ENCODE results near the gene CDK9. TPM values are rescaled to one million over a fixed set of nuclear protein-coding genes. Genes with fewer than 3 reads are reported as not detected.
A peak's percentile ranks its signal among the peaks of the same experiment; 100 is the strongest.

The CDK9 gene
- total RNA-seq, result 77.8 TPM

DNA sequence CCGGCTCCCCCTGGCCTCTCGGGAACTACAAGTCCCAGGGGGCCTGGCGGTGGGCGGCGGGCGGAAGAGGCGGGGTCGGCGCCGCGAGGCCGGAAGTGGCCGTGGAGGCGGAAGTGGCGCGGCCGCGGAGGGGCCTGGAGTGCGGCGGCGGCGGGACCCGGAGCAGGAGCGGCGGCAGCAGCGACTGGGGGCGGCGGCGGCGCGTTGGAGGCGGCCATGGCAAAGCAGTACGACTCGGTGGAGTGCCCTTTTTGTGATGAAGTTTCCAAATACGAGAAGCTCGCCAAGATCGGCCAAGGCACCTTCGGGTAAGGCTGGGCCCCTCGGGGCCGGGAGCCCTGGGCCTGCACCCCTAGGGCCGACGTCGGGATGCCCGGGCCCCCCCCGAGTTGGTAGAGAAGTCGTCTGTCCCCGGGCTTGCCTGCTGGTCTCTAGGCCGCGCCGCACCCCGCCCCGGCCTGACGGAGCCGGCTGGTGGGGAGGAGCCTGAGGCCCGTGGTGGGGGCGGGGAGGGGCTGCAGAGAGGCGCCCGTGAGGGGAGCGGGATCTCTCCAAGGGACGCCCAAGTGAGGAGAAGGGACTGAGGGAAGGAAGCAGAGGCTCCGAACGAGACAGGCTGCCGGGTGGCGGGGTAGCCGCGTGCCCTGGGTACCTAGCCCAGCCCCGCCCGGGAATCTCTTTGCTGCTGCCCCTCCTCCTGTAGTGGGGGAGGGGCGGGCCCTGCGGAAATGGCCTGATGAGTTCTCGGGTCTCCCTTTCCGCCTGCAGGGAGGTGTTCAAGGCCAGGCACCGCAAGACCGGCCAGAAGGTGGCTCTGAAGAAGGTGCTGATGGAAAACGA is at the start of gene CDK9:
Gene CDK9 (plus strand): TSS at position 102 of the 840 bp plus-strand sequence. CDS start 115 bp downstream, at position 217.
- H3K9me3 ChIP-seq (ENCODE audit: low read depth, low read length), result no peaks in the 10 kb centered on the region
- H3K4me3 ChIP-seq (ENCODE audit: low read length), result peak within 1 kb of the TSS; percentile 85
- peaks cover 55% of the 10 kb centered on the region for H3K4me1 ChIP-seq (ENCODE audit: insufficient read depth, low read length)
- no peaks in the 10 kb centered on the region for H3K27me3 ChIP-seq (ENCODE audit: insufficient read depth, low read length)

DNA sequence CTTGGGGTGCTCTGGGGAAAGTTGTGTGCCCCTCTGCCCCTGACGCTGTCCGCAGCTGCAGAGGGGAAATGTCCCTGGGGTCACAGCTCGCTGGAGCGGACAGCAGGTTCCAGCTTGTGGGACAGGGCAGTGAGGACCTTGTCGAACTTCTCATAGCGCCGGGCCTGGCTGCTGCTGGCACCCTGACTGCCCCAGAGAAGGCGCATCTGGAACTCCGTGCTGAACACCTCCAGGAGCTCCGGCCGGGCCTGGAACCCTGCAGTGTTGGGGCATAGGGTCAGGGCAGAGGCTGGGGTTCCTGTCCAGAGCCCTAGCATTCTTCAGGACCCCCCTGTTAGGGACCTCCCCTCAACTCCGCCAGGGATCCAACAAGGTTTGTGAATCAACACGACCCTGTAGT is 47.2 kb upstream of the CDK9 start:
- H3K27me3 ChIP-seq (ENCODE audit: insufficient read depth, low read length), result no peaks in the 10 kb centered on the region
- H3K9me3 ChIP-seq (ENCODE audit: low read depth, low read length), result no peaks in the 10 kb centered on the region
- no peak overlapping the region for H3K4me3 ChIP-seq (ENCODE audit: low read length)
- peaks cover 18% of the 10 kb centered on the region for H3K4me1 ChIP-seq (ENCODE audit: insufficient read depth, low read length)

DNA sequence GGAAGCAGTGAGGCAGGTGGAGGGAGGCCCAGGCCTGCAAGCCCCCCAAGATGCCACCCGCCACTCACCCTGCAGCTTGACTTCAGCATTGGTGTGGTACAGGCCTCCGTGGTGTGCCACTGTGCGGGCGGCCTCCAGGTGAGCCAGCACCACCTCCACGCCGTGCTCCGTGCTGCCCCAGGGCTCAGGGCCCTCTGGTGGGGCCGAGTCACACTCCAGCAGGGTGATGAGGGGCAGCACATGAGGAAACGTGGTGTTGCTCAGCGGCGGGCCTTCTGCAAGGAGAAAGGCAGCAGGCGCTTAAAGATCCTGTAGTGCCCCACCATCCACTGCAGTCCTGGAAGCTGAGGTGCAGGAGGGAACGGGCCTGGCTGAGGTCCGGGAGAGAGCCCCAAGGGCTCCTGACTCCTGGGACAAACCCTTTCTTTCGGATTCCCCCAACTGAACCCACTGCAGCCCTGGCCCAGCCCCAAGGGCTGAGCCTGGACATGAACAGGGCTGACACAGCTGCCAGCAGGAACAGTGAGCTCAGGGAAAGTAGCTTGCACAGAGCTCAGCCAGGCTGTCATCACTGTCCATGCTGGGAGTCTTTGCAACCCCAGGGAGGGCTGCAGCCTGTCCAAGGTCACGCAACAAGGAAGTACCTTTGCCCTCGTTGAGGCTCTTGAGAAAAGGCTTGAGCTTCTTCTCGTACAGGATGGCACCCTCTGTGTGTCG is 46.1 kb upstream of the CDK9 start:
- Histone ChIP-seq H3K27me3 (ENCODE audit: insufficient read depth, low read length) (no peaks in the 10 kb centered on the region), H3K9me3 (ENCODE audit: low read depth, low read length) (no peaks in the 10 kb centered on the region), H3K4me3 (ENCODE audit: low read length) (no peak overlapping the region), H3K4me1 (ENCODE audit: insufficient read depth, low read length) (peaks cover 7% of the 10 kb centered on the region)

DNA sequence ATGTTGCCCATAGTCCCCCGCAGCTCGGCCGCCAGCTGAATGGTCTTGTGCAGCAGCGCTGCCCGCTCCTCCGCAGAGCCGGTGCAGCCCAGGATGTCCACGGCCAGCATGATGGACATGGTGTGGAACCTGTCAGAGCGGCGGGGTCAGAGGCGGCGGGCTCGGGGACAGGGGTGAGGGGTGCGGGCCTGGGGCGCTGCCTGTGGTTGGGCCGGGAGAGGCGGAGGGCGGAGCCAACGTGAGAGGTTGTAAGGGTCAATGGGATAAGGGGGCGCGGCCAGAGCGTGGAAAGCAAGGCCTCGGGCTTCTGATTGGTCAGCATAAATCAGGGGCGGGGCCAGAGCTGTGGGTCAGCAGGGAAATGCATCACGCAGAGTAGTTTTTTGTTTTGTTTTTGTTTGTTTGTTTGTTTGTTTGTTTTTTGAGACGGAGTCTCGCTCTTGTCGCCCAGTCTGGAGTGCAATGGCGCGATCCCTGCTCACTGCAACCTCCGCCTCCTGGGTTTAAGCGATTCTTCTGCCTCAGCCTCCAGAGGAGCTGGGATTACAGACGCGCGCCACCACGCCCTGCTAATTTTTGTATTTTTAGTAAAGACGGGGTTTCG is 43.9 kb upstream of the CDK9 start:
- no peaks in the 10 kb centered on the region for H3K4me1 ChIP-seq (ENCODE audit: insufficient read depth, low read length)
- H3K27me3 ChIP-seq (ENCODE audit: insufficient read depth, low read length), result no peaks in the 10 kb centered on the region
- H3K9me3 ChIP-seq (ENCODE audit: low read depth, low read length), result no peaks in the 10 kb centered on the region
- H3K4me3 ChIP-seq (ENCODE audit: low read length), result no peak overlapping the region

DNA sequence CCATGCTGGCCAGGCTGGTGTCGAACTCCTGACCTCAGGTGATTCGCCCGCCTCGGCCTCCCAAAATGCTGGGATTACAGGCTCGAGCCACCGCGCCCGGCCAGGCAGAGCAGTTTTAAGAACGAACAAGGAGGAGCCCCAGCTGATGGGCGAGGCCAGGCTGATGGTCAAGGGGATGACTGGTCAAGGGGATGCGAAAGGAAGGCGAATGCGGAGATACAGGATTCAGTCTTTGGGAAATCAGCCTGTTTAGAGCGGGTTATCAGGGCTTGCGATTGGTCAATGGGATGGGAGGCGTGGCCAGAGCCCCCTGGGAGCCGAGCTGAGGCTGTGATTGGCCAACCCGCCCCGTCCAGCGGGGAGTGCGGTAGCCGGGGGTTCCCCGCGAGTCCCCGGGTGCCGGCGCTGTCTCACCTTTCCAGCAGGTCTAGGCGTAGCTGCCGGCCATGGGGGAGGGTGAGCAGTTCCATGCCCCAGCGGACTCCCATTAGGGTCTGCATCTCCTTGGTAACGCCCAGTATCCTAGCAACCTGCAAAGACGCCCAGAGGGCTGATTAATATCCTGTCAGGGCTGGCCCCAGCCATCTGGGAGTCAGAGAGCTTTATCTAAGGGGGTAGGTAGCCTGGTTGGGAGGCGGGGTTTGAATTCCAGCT is 43.3 kb upstream of the CDK9 start:
- Histone ChIP-seq H3K9me3 (ENCODE audit: low read depth, low read length) (no peaks in the 10 kb centered on the region), H3K27me3 (ENCODE audit: insufficient read depth, low read length) (no peaks in the 10 kb centered on the region), H3K4me1 (ENCODE audit: insufficient read depth, low read length) (no peaks in the 10 kb centered on the region), H3K4me3 (ENCODE audit: low read length) (no peak overlapping the region)

DNA sequence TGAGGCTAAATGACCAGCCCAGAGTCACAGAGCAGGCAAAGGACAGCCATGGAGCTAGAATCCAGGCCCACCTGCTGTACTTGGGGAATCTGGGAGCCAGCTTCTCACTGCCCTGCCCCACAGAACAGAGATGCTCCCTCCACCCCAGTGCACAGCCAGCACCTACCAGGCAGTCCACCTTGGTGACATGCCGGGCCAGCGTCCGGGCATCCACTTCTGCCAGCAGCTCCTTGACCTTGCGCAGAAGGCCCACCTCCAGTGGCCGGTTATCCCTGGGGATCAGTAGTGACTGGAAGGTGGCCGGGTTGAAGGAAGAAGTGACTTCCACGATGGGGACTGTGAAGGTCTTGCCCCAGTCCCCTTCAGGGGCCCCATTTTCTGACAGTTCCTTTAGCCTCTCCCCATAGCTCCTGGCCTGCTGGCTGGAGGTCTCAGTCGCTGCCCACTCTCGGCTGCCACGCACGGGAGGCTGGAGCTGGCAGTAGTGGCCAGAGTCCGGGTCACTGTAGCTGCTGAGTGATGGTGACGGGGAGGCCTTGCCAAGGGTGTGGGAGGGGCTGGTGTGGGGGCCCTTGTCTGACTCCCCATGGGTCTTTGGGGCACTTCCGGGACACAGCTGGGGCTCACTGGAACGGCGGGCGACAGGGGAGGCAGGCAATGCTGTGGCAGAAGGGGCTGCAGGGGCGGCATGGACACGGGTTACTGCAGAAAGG is 41.3 kb upstream of the CDK9 start:
- Histone ChIP-seq H3K4me1 (ENCODE audit: insufficient read depth, low read length) (no peaks in the 10 kb centered on the region), H3K9me3 (ENCODE audit: low read depth, low read length) (no peaks in the 10 kb centered on the region), H3K4me3 (ENCODE audit: low read length) (no peak overlapping the region), H3K27me3 (ENCODE audit: insufficient read depth, low read length) (no peaks in the 10 kb centered on the region)

DNA sequence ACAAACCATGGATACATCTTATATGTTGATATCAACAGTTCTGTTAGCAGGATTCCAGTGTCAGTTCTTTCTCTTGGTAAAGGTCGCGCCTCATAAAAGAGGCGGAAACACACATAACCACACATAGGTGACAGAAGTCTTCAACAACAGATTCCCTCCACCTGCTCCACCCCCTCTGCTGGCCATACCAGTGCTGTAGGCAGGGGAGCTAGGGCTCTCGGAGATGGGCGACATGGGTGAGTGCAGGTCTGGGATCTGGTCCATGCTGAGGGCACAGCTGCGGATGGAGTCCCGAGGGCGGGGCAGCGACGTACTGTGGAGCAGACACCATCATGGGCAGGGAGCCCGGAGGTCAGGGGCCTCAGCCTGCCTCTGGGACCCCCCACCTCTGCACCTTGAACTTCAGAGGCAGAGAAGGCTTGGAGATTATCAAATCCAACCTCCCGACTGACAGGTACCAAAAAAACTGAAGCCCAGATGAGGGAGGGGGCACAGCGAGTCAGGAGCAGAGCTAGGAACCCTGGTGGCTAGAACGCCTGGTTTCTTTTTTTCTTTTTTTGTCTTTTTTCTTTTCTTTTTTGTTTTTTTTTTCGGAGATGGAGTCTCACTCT is 38.8 kb upstream of the CDK9 start:
- no peaks in the 10 kb centered on the region for H3K4me1 ChIP-seq (ENCODE audit: insufficient read depth, low read length)
- H3K9me3 ChIP-seq (ENCODE audit: low read depth, low read length), result no peaks in the 10 kb centered on the region
- no peak overlapping the region for H3K4me3 ChIP-seq (ENCODE audit: low read length)
- no peaks in the 10 kb centered on the region for H3K27me3 ChIP-seq (ENCODE audit: insufficient read depth, low read length)

DNA sequence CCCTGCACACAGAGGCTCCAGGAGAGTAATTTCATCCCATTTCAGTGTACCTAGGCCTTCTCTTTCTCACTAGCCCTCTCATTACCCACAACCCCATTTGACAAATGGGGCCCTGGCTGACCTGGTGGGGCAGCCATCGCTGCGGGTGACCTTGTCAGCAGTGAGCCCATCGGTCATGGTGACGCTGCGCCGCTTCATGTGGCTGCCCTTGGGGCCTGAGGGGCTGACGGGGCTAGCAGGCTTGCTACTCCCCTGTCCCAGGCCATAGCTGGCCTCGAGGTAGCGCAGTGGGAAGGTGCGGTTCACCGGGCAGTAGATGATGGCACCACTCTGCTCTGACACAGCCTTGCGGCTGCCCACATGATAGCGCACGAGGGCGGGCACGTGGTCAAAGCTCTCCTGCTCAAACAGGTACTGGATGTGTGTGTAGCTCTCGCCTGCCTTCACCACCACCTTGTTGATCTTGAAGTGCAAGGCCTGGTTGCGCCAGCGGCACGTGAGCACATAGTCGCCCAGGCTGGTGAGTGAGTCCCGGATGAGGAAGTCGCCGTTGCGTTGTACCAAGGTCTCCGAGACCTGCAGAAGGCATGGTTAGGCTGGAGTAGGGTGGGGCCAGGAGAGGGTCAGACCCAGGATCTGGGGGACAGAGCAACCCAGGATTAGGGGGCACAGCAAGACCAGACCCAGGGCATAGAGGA is 36.6 kb upstream of the CDK9 start:
- H3K4me3 ChIP-seq (ENCODE audit: low read length), result no peak overlapping the region
- H3K27me3 ChIP-seq (ENCODE audit: insufficient read depth, low read length), result no peaks in the 10 kb centered on the region
- H3K9me3 ChIP-seq (ENCODE audit: low read depth, low read length), result no peaks in the 10 kb centered on the region
- no peaks in the 10 kb centered on the region for H3K4me1 ChIP-seq (ENCODE audit: insufficient read depth, low read length)

DNA sequence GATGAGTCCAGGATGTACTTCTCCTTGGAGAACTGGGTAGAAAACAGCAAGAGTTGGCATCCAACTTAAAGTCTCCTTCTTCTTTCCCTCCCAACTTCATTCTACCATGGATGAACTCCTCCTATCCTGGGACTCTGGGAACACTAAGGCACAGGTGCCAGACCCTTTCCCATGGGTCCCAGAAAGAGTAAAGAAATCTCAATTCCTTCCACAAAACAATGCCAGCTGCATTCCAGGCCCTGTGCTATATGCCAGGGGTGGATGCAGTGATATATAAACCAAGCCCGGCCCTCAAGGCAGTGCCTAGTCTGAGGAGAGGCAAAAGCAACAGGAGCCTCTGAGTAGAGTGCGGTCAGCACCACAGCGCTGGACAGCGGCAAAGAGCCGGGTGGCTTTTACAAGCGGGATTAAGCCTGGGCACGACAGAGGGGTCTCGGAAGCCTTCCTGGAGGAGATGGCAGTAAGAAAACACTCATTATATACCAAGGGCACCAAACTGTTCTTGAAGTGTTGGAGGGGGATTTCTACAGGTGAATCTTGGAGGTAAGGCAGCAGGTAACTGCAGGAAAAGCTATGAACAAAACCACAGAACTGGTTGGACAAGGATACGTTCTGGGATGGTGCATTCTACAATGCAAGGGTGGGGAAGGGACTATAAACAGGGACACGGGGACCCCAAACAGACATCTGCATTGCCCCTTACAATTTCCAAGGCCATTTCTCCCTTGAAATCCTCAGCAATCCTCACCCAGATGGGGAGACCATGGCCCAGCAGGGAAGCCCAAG is 34.4 kb upstream of the CDK9 start:
- no peaks in the 10 kb centered on the region for H3K4me1 ChIP-seq (ENCODE audit: insufficient read depth, low read length)
- no peaks in the 10 kb centered on the region for H3K27me3 ChIP-seq (ENCODE audit: insufficient read depth, low read length)
- H3K4me3 ChIP-seq (ENCODE audit: low read length), result no peak overlapping the region
- no peaks in the 10 kb centered on the region for H3K9me3 ChIP-seq (ENCODE audit: low read depth, low read length)

DNA sequence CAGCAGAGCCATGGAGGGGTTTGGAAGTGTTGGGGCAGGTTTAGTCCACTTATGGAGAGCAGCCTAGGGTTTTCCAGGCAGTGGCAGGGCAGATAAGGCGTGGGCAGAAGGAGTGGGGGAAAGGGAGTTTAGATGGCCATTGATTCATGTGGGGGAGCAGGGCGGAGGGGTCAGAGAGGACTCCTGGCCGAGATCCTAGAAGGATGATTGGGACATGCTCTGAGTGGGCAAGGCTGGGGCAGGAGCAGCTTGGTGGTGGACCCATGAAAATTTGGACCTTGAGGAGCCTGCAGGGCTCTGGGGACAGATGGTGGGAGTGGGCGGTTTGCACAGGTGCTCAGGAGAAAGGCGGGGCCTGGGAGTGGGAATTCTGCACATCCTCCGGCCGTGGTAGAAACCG is 32.7 kb upstream of the CDK9 start:
- no peaks in the 10 kb centered on the region for H3K27me3 ChIP-seq (ENCODE audit: insufficient read depth, low read length)
- H3K4me1 ChIP-seq (ENCODE audit: insufficient read depth, low read length), result no peaks in the 10 kb centered on the region
- no peaks in the 10 kb centered on the region for H3K9me3 ChIP-seq (ENCODE audit: low read depth, low read length)
- H3K4me3 ChIP-seq (ENCODE audit: low read length), result no peak overlapping the region

DNA sequence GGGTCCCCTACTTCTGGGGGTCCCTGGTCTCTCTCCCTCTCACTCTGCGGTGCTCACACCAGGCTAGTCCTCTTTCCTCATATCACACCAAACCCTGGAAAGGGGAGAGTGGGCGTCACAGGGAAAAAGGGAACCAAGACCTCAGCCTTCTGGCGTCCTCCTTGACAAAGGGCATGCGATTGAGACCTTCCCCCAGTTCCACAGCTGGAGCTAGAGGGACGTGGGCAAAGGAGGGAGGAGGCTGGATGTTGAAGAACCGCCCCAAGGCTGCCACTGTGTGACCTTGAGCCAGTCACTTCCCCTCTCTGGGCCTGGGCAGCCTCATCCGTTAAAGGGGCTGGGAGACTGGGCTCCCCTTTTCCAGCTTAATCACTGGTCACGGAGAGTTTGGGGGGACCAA is 32.2 kb upstream of the CDK9 start:
- H3K9me3 ChIP-seq (ENCODE audit: low read depth, low read length), result no peaks in the 10 kb centered on the region
- H3K4me3 ChIP-seq (ENCODE audit: low read length), result no peak overlapping the region
- no peaks in the 10 kb centered on the region for H3K27me3 ChIP-seq (ENCODE audit: insufficient read depth, low read length)
- no peaks in the 10 kb centered on the region for H3K4me1 ChIP-seq (ENCODE audit: insufficient read depth, low read length)

DNA sequence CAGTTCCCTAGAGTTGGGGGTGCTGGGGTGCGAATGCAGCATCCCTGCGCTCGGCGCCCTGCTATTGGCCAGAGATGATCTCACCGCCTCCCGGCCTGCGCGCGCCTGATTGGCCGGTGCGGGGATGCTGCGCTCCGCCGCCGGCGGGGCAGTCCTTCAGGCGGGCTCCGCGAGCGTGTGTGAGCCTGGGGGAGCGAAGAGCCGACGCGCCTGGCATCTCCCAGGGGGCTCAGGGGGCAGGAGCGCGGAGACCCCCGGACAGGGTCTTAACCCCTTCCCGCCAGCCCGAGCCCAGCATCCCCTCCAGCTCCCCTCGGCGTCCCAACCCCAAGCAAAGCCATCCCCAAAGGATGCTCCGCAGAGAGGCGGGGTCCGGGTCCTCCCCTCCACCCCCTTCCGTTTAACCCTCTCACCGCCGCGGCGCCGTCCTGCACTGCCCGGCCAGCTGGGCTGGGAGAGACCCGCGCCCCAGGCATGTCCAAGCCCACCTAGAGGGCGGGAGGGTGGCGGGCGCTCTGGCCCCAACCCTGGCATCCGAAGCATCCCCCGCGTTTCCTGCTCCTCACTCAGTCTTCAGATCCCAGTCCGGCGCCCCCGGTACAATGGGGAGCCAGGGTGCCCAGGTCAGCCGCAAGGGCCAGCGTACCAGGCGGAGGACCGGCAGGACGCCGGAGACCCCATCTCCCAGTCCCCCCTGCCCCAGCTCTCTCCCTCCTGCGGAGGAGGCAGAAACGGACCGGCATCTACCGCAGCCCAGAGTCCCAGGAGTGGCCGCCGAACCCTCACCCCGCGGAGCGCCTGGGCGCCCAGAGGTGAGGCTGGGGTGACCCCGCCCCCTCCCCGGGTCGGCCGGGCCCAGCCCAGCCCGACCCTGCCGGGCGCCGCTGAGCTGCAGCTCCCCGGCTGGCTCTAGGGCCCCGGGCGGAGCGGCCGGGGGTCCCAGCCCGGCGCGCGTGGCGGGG is 31.5 kb upstream of the CDK9 start:
- Histone ChIP-seq H3K27me3 (ENCODE audit: insufficient read depth, low read length) (no peaks in the 10 kb centered on the region), H3K4me3 (ENCODE audit: low read length) (no peak overlapping the region), H3K9me3 (ENCODE audit: low read depth, low read length) (no peaks in the 10 kb centered on the region), H3K4me1 (ENCODE audit: insufficient read depth, low read length) (no peaks in the 10 kb centered on the region)

Data from mononuclear cell (primary cell).